Brain microvascular endothelial cell (primary cell): ENCODE results near the gene DPRX.

Experiments used
- DNase-seq: peaks from one replicate; pipeline ENCODE4 v3.0.0-alpha.2; 2020
- H3K27ac ChIP-seq: fragments of 250-450 bp; sonication (Bioruptor Pico); 2 replicates; pipeline ENCODE4 v1.5.1; 2020; ENCODE audit warnings: mild to moderate bottlenecking, moderate library complexity
- H3K27me3 ChIP-seq: fragments of 250-450 bp; sonication (Bioruptor Pico); replicated peaks from 2 replicates; pipeline ENCODE4 v1.5.1; 2020; ENCODE audit warnings: mild to moderate bottlenecking
- H3K36me3 ChIP-seq: fragments of 250-450 bp; sonication (Bioruptor Pico); replicated peaks from 2 replicates; pipeline ENCODE4 v1.5.1; 2020; ENCODE audit warnings: mild to moderate bottlenecking
- H3K4me3 ChIP-seq: 2 replicates; pipeline ENCODE4 v1.5.1; 2011; ENCODE audit warnings: low read depth, mild to moderate bottlenecking, control low read depth, low read length, moderate library complexity
- CTCF ChIP-seq: IDR thresholded peaks from 2 replicates; pipeline ENCODE4 v1.5.1; 2011; ENCODE audit warnings: low read depth, mild to moderate bottlenecking, moderate library complexity, low read length, control low read depth, inconsistent platforms; ENCODE audit errors: missing control alignments
- in situ Hi-C: cut with HindIII; loops from 2 replicates; pipeline ENCODE4 v1.10.0; 2017; ENCODE audit warnings: low sequenced_read_pairs, low pct_ligation_motif_present

The DPRX gene

GRCh38 chr19:53612762-53613526, 18.9 kb upstream of the DPRX start:
- TF ChIP-seq CTCF, result no peak
- Histone ChIP-seq H3K27me3 (no peaks in the 10 kb centered on the region), H3K27ac (no peak overlapping the region), H3K4me3 (no peak overlapping the region), H3K36me3 (no peaks in the 10 kb centered on the region)
- no peak for DNase-seq
- in situ Hi-C loops, result no loop called here

DNA sequence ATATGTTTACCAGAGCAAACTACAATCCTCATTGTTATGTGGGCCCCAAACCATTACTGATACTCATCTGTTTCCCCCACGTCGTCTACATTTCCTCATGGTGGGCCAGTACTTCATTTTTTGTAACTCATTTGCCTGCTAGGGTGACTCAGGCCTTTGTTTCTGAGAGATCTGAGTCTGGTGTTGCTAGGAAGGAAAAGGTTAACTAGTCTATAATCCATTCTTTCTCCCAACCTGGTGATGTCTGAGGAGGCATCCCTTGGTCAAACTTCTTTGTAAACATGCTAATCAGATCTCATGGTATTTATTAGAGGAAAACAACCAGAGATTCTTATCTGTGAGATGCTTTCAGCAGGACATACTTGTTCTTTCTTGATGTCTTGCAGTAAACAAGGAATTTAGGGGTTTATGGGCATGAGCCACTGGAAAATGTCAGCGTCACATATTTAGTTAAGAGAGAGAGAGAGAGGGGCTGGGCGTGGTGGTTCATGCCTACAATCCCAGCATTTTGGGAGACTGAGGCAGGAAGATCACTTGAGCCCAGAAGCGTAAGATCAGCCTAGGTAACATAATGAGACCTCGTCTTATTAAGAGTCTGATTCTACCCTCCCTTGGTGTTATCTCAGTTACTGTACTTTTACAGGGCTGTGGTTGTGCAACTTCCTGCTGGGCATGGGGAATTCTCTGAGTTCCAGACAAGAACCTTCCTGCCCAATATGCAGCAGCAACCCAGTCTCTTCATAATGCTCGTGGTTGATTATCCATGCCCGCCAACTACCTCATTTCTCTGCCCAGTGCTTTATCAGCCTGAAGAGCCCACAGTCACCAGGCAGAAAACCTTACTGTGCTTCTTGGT, 9.7 kb upstream of the DPRX start:
- no peak for TF ChIP-seq CTCF
- Histone ChIP-seq H3K4me3 (no peak overlapping the region), H3K36me3 (no peaks in the 10 kb centered on the region), H3K27ac (no peak overlapping the region), H3K27me3 (no peaks in the 10 kb centered on the region)
- in situ Hi-C loops, result no loop called here
- no peak for DNase-seq

GRCh38 chr19:53624771-53625545, 6.8 kb upstream of the DPRX start:
- no peak for DNase-seq
- TF ChIP-seq CTCF, result no peak
- Histone ChIP-seq H3K27me3 (no peaks in the 10 kb centered on the region), H3K36me3 (no peaks in the 10 kb centered on the region), H3K27ac (no peak overlapping the region), H3K4me3 (no peak overlapping the region)
- in situ Hi-C loops, result no loop called here

DNA sequence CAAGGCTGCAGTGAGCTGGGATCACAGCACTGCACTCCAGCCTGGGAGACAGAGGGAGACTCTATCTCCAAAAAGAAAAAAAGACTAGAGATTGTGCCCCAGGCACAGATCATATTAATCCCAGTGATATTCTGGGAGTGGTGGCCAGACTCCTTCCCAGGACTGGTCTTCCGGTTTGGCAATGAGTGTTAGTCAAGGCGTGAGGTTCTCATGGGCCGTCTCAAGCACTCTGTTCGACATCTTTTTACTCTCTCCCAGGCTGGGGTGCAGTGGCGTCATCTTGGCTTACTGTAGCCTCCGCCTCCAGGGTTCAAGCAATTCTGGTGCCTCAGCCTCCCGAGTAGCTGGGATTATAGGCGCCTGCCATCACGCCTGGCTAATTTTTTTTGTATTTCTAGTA, 5.3 kb upstream of the DPRX start:
- no peaks in the 10 kb centered on the region for H3K27me3 ChIP-seq
- H3K27ac ChIP-seq, result no peak overlapping the region
- in situ Hi-C loops, result no loop called here
- no peaks in the 10 kb centered on the region for H3K36me3 ChIP-seq
- no peak overlapping the region for H3K4me3 ChIP-seq
- DNase-seq, result no peak
- TF ChIP-seq CTCF, result no peak

DNA sequence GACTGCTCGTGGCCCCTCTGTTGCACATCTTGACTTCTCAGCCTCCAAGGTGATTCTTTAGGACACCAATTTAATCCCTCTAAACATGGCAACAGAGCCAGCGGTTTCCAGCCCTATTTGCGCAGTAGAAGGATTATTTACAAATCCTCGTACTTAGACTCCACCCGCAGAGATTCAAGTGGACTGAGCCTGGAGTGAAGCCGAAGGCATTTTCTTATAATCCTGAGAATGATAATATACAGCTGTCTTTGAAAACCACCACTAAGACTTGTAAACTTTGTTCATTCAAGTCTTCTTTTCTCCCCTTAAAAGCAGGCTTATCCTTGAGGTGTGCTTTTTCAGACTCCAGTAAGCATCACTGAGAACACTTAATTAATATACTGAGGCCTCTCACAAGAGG, 4.8 kb upstream of the DPRX start:
- no peak overlapping the region for H3K4me3 ChIP-seq
- TF ChIP-seq CTCF, result no peak
- no peak overlapping the region for H3K27ac ChIP-seq
- no peaks in the 10 kb centered on the region for H3K27me3 ChIP-seq
- in situ Hi-C loops, result no loop called here
- no peak for DNase-seq
- no peaks in the 10 kb centered on the region for H3K36me3 ChIP-seq
